K562 (cell line): ENCODE data around the gene ARHGAP42. TPM values are rescaled to one million over a fixed set of nuclear protein-coding genes. Genes with fewer than 3 reads are reported as not detected.

ENCODE experiments used
- ATAC-seq: fragments of 200-7000 bp; cut with Tn5 transposase; 3 replicates; pipeline ENCODE4 v1.9.1; 2020; ENCODE audit warnings: moderate library complexity
- BruUV-seq: library from RNA; stranded (reverse); fragments of 400-500 nt; replicated peaks from 2 replicates; lab custom pipeline; 2021; lab: Mats Ljungman, UMichigan
- CTCF ChIA-PET: fragments of 300-600 bp; formaldehyde crosslinking; extraction: SDS; loops from one replicate; lab custom pipeline; 2021; ENCODE audit warnings: low intra/inter-chr PET ratio; lab: Yijun Ruan, JAX
- POLR2A ChIA-PET: fragments of 300-600, 350-650 bp; sonication (Branson Sonifier 250); formaldehyde crosslinking; extraction: SDS; loops from one replicate; lab custom pipeline; 2021; ENCODE audit warnings: antibody characterized with exemption, inconsistent platforms; lab: Yijun Ruan, JAX
- DNase-seq, 4 experiments: peaks; one replicate each; pipeline versions ENCODE4 v3.0.0 to v3.0.0-alpha.2; 2011 to 2018; ENCODE audit warnings: low spot score in 3 of 4, mixed read lengths in 3 of 4; ENCODE audit errors: extremely low read depth in 1 of 4
- FAIRE-seq: peaks from 2 replicates; lab custom pipeline; 2011; peaks lifted over from hg19 to GRCh38; lab: Jason Lieb, UNC
- H2AFZ ChIP-seq: 2 replicates; pipeline ENCODE4 v1.6.0; 2011; ENCODE audit warnings: low read depth, low read length, control low read depth, inconsistent platforms
- H3K27ac ChIP-seq: fragments of 200-600 bp; 3 replicates; pipeline ENCODE4 v1.8.0; 2011; ENCODE audit warnings: low read depth, mild to moderate bottlenecking, control low read depth, inconsistent platforms, low read length, moderate library complexity, mixed read lengths; ENCODE audit errors: extremely low read depth
- H3K27me3 ChIP-seq, 2 experiments: fragments of 300-600 bp in 1 of 2; 2 replicates in 1 of 2; 3 replicates in 1 of 2; pipeline versions ENCODE4 v1.6.0 to v1.8.0; 2011; ENCODE audit warnings: inconsistent platforms in 2 of 2, low read length in 2 of 2, mild to moderate bottlenecking in 1 of 2, mixed read lengths in 1 of 2, moderate library complexity in 1 of 2; ENCODE audit not compliant: control insufficient read depth in 2 of 2, insufficient read depth in 2 of 2
- H3K36me3 ChIP-seq: fragments of 300-600 bp; 3 replicates; pipeline ENCODE4 v1.8.0; 2011; ENCODE audit warnings: mild to moderate bottlenecking, low read length, inconsistent platforms; ENCODE audit not compliant: control insufficient read depth, insufficient read depth
- H3K4me1 ChIP-seq, 2 experiments: fragments of 200-600 bp in 1 of 2; replicated peaks in 1 of 2; 2 replicates in 1 of 2; 3 replicates in 1 of 2; pipeline versions ENCODE4 v1.5.1 to v1.8.0; 2011; ENCODE audit warnings: inconsistent platforms in 2 of 2, low read length in 2 of 2, mild to moderate bottlenecking in 1 of 2, mixed read lengths in 1 of 2, moderate library complexity in 1 of 2; ENCODE audit not compliant: control insufficient read depth in 2 of 2, insufficient read depth in 2 of 2
- H3K4me2 ChIP-seq: 2 replicates; pipeline ENCODE4 v1.6.1; 2011; ENCODE audit warnings: low read length, control low read depth, inconsistent platforms, mixed read lengths; ENCODE audit not compliant: insufficient read depth
- H3K4me3 ChIP-seq: fragments of 200-600 bp; sonication (generic), shearing (Covaris generic); 2 replicates; pipeline ENCODE4 v1.5.1; 2016; ENCODE audit warnings: control low read depth, inconsistent platforms
- H3K79me2 ChIP-seq: fragments of 200-600 bp; 3 replicates; pipeline ENCODE4 v1.8.0; 2011; ENCODE audit warnings: low read length, inconsistent platforms; ENCODE audit not compliant: control insufficient read depth, insufficient read depth
- H3K9ac ChIP-seq, 2 experiments: 2 replicates each; pipeline versions ENCODE4 v1.6.0 to v1.6.1; 2011; ENCODE audit warnings: low read depth in 2 of 2, low read length in 2 of 2, control low read depth in 1 of 2, inconsistent platforms in 1 of 2, mild to moderate bottlenecking in 1 of 2, mixed read lengths in 1 of 2; ENCODE audit not compliant: insufficient read depth in 1 of 2
- H3K9me1 ChIP-seq: one replicate; pipeline ENCODE4 v1.6.0; 2011; ENCODE audit warnings: inconsistent platforms, mild to moderate bottlenecking, low read length, moderate library complexity; ENCODE audit not compliant: control insufficient read depth, insufficient read depth
- H3K9me3 ChIP-seq: replicated peaks from 2 replicates; pipeline ENCODE4 v1.5.1; 2011; ENCODE audit warnings: low read depth, low read length, inconsistent platforms; ENCODE audit not compliant: control insufficient read depth, insufficient read depth
- H4K20me1 ChIP-seq: replicated peaks from 2 replicates; pipeline ENCODE4 v1.6.1; 2011; ENCODE audit warnings: low read length, inconsistent platforms, mixed read lengths; ENCODE audit not compliant: control insufficient read depth, insufficient read depth
- GABPB1 ChIP-seq: sonication (generic); formaldehyde crosslinking; IDR thresholded peaks from 2 replicates; pipeline ENCODE4 v1.8.0; 2022; ENCODE audit warnings: mild to moderate bottlenecking, missing genetic modification reagents
- HMGN3 ChIP-seq: IDR thresholded peaks from 2 replicates; pipeline ENCODE4 v1.6.1; 2011; ENCODE audit warnings: borderline replicate concordance, low read depth, mild to moderate bottlenecking, mixed read lengths, low read length; ENCODE audit not compliant: insufficient read length; ENCODE audit errors: extremely low read depth
- POLR3A ChIP-seq: IDR thresholded peaks from 2 replicates; pipeline ENCODE4 v1.6.1; 2011; ENCODE audit warnings: borderline replicate concordance, mild to moderate bottlenecking, moderate library complexity; ENCODE audit not compliant: insufficient read length, insufficient read depth; ENCODE audit errors: extremely low read depth
- RBFOX2 ChIP-seq: fragments of 200-400 bp; formaldehyde crosslinking; IDR thresholded peaks from 2 replicates; pipeline ENCODE4 v1.6.1; 2017; ENCODE audit warnings: low read depth, mild to moderate bottlenecking, low read length, moderate library complexity
- SRSF7 ChIP-seq: fragments of 200-400 bp; formaldehyde crosslinking; optimal IDR thresholded peaks from 2 replicates; pipeline ENCODE3; 2017; ENCODE audit warnings: mild to moderate bottlenecking, low read depth, low read length
- ZFP30 ChIP-seq: fragments of 250-450 bp; sonication (Bioruptor Pico); IDR thresholded peaks from 2 replicates; pipeline ENCODE4 v1.8.0; 2022; ENCODE audit warnings: moderate library complexity, mild to moderate bottlenecking, inconsistent platforms, borderline replicate concordance
- ZZZ3 ChIP-seq: fragments of 450-650 bp; IDR thresholded peaks from 2 replicates; pipeline ENCODE4 v1.6.1; 2016; ENCODE audit warnings: antibody characterized with exemption, mild to moderate bottlenecking, moderate library complexity
- WGBS: fragments of 100-300 bp; shearing (Covaris generic); methylation state at CpG from one replicate; pipeline ENCODE4 v1.1.6; 2016; ENCODE audit warnings: low coverage, mixed read lengths; ENCODE audit not compliant: insufficient coverage; ENCODE audit errors: missing lambda C conversion rate; 5-methylcytosine and 5-hydroxymethylcytosine counted together
- in situ Hi-C: fragments of 300-500 bp; cut with MboI; formaldehyde crosslinking; loops from 4 replicates; pipeline ENCODE4 v1.15.0; 2018; ENCODE audit warnings: inconsistent platforms, mixed read lengths
- intact Hi-C: fragments of 100-400 bp; cut with micrococcal nuclease; formaldehyde crosslinking; loops from 2 replicates; pipeline ENCODE4 v1.14.2; 2022
- polyA plus RNA-seq, 8 experiments: library from polyadenylated mRNA; depleted of rRNA in 4 of 8; stranded (reverse) in 5 of 8; unstranded in 3 of 8; fragments of >200 nt; fragmentation: Nextera tagmentation in 2 of 8; fragmentation: Illumina TruSeq in 1 of 8; extraction: Ambion mirVana in 2 of 8; extraction: Trizol in 1 of 8; gene quantifications; 2 replicates each; pipeline versions ENCODE4 v1.2.1 to v1.2.3, GENCODE V29; 2011 to 2014; ENCODE audit warnings: inconsistent platforms in 1 of 8, missing spikeins in 1 of 8
- total RNA-seq, 7 experiments: library from RNA; depleted of rRNA in 6 of 7; stranded (reverse); fragments of >200 nt in 6 of 7; fragmentation: Illumina TruSeq in 2 of 7; extraction: Trizol in 2 of 7; gene quantifications; 2 replicates each; pipeline versions ENCODE4 v1.2.1 to v1.2.3, GENCODE V29; 2011 to 2021; ENCODE audit warnings: low replicate concordance in 1 of 7
- TF ChIP-seq, protein P1 (sequence below): fragments of 450-650 bp; IDR thresholded peaks from 2 replicates; pipeline ENCODE4 v1.6.1; 2016; ENCODE audit warnings: mild to moderate bottlenecking, moderate library complexity
- TF ChIP-seq, protein P2 (sequence below), 2 experiments: fragments of 450-650 bp in 1 of 2; sonication (generic) in 1 of 2; formaldehyde crosslinking in 1 of 2; IDR thresholded peaks in 1 of 2; conservative IDR thresholded peaks in 1 of 2; 2 replicates each; pipeline versions ENCODE4 v1.6.1 to v1.8.1; 2016 to 2023; ENCODE audit warnings: mild to moderate bottlenecking in 2 of 2, moderate library complexity in 2 of 2, inconsistent platforms in 1 of 2, missing genetic modification reagents in 1 of 2

The ARHGAP42 gene
- total and polyA plus RNA-seq, 9 of the 15 experiments (the other 6 are each of a cell fraction or from before 2014, with no cell fraction given), result 0.95 to 6.1 (median 2.4) TPM

DNA sequence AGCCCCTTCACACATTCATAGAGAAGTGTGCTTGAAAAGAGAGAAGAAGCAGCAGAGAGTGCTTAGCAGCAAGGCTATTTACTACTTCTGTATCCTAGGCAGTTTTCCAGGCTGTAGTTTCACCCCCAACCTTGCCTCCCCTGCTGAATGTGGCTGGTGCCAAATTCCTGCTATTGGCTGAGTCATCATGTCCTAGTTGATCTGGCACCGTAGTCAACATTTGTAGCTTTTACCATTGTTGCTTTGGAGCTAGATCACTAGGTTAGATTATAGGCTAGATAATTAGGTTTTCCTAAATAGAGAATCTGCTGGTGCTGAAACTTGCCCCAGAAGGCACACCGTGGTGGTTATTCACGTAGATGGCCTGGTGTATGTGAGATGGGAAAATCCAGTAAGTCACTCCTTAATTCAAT is 32.7 kb downstream of the ARHGAP42 start:
- DNase-seq (peak in 2 of 4 experiments; percentile 25), FAIRE-seq (no peak), ATAC-seq (peak; percentile 49; the same call in 2 of the 3 replicates)
- H4K20me1 ChIP-seq, result no peaks in the 10 kb centered on the region
- H3K4me2 ChIP-seq, result peak overlapping the region; percentile 40
- no peak overlapping the region for H3K27ac ChIP-seq
- 0 out of 2 replicates have a peak, but pooled peaks cover 2% of the 10 kb centered on the region for H3K9me3 ChIP-seq
- BruUV-seq, result no TSS peak
- no peak overlapping the region for H3K9ac ChIP-seq
- H3K9me1 ChIP-seq, result no peaks in the 10 kb centered on the region
- CTCF ChIA-PET, result no interaction called here
- no peaks in the 10 kb centered on the region for H3K79me2 ChIP-seq
- no peak overlapping the region for H3K4me3 ChIP-seq
- no peaks in the 10 kb centered on the region for H3K27me3 ChIP-seq
- peak overlapping the region; percentile 71; the same call in 1 of the 2 replicates for H2AFZ ChIP-seq
- no peaks in the 10 kb centered on the region for H3K4me1 ChIP-seq
- in situ Hi-C loops, result no loop called here
- POLR2A ChIA-PET, result no interaction called here
- H3K36me3 ChIP-seq, result no peaks in the 10 kb centered on the region
- intact Hi-C loops, result no loop called here
- 10% methylated on average over 3 of the region's 3 CpGs for WGBS
- TF ChIP-seq GABPB1, result no peak
- no peak for TF ChIP-seq ZZZ3
- TF ChIP-seq HMGN3, result no peak
- TF ChIP-seq, protein P1, sequence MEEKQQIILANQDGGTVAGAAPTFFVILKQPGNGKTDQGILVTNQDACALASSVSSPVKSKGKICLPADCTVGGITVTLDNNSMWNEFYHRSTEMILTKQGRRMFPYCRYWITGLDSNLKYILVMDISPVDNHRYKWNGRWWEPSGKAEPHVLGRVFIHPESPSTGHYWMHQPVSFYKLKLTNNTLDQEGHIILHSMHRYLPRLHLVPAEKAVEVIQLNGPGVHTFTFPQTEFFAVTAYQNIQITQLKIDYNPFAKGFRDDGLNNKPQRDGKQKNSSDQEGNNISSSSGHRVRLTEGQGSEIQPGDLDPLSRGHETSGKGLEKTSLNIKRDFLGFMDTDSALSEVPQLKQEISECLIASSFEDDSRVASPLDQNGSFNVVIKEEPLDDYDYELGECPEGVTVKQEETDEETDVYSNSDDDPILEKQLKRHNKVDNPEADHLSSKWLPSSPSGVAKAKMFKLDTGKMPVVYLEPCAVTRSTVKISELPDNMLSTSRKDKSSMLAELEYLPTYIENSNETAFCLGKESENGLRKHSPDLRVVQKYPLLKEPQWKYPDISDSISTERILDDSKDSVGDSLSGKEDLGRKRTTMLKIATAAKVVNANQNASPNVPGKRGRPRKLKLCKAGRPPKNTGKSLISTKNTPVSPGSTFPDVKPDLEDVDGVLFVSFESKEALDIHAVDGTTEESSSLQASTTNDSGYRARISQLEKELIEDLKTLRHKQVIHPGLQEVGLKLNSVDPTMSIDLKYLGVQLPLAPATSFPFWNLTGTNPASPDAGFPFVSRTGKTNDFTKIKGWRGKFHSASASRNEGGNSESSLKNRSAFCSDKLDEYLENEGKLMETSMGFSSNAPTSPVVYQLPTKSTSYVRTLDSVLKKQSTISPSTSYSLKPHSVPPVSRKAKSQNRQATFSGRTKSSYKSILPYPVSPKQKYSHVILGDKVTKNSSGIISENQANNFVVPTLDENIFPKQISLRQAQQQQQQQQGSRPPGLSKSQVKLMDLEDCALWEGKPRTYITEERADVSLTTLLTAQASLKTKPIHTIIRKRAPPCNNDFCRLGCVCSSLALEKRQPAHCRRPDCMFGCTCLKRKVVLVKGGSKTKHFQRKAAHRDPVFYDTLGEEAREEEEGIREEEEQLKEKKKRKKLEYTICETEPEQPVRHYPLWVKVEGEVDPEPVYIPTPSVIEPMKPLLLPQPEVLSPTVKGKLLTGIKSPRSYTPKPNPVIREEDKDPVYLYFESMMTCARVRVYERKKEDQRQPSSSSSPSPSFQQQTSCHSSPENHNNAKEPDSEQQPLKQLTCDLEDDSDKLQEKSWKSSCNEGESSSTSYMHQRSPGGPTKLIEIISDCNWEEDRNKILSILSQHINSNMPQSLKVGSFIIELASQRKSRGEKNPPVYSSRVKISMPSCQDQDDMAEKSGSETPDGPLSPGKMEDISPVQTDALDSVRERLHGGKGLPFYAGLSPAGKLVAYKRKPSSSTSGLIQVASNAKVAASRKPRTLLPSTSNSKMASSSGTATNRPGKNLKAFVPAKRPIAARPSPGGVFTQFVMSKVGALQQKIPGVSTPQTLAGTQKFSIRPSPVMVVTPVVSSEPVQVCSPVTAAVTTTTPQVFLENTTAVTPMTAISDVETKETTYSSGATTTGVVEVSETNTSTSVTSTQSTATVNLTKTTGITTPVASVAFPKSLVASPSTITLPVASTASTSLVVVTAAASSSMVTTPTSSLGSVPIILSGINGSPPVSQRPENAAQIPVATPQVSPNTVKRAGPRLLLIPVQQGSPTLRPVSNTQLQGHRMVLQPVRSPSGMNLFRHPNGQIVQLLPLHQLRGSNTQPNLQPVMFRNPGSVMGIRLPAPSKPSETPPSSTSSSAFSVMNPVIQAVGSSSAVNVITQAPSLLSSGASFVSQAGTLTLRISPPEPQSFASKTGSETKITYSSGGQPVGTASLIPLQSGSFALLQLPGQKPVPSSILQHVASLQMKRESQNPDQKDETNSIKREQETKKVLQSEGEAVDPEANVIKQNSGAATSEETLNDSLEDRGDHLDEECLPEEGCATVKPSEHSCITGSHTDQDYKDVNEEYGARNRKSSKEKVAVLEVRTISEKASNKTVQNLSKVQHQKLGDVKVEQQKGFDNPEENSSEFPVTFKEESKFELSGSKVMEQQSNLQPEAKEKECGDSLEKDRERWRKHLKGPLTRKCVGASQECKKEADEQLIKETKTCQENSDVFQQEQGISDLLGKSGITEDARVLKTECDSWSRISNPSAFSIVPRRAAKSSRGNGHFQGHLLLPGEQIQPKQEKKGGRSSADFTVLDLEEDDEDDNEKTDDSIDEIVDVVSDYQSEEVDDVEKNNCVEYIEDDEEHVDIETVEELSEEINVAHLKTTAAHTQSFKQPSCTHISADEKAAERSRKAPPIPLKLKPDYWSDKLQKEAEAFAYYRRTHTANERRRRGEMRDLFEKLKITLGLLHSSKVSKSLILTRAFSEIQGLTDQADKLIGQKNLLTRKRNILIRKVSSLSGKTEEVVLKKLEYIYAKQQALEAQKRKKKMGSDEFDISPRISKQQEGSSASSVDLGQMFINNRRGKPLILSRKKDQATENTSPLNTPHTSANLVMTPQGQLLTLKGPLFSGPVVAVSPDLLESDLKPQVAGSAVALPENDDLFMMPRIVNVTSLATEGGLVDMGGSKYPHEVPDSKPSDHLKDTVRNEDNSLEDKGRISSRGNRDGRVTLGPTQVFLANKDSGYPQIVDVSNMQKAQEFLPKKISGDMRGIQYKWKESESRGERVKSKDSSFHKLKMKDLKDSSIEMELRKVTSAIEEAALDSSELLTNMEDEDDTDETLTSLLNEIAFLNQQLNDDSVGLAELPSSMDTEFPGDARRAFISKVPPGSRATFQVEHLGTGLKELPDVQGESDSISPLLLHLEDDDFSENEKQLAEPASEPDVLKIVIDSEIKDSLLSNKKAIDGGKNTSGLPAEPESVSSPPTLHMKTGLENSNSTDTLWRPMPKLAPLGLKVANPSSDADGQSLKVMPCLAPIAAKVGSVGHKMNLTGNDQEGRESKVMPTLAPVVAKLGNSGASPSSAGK, result no peak
- TF ChIP-seq, protein P2, sequence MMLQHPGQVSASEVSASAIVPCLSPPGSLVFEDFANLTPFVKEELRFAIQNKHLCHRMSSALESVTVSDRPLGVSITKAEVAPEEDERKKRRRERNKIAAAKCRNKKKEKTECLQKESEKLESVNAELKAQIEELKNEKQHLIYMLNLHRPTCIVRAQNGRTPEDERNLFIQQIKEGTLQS (IDR thresholded peaks at IDR 0.05), result peak; percentile 41; the same call in 1 of the 2 replicates
- TF ChIP-seq, protein P2 (CRISPR knock-in tag; conservative IDR thresholded peaks at IDR 0.05), result no peak
- TF ChIP-seq SRSF7, result no peak
- TF ChIP-seq RBFOX2, result no peak
- TF ChIP-seq POLR3A, result no peak
- TF ChIP-seq ZFP30 (CRISPR knock-in tag), result no peak
